HEK293 (cell line): ENCODE results near the gene CDC37L1.

ENCODE experiments used
- ATF2 ChIP-seq: fragments of 450-650 bp; formaldehyde crosslinking; IDR thresholded peaks from 2 replicates; pipeline ENCODE4 v1.5.1; 2016; ENCODE audit warnings: missing biosample characterization, missing genetic modification characterization, low read depth
- CTCF ChIP-seq: fragments of 450-650 bp; formaldehyde crosslinking; IDR thresholded peaks from 2 replicates; pipeline ENCODE4 v1.5.1; 2016; ENCODE audit warnings: missing biosample characterization, missing genetic modification characterization
- KLF10 ChIP-seq: fragments of 450-650 bp; IDR thresholded peaks from 2 replicates; pipeline ENCODE4 v1.5.1; 2018; ENCODE audit warnings: missing biosample characterization, mild to moderate bottlenecking, missing genetic modification characterization
- PRDM1 ChIP-seq: fragments of 450-650 bp; formaldehyde crosslinking; IDR thresholded peaks from 2 replicates; pipeline ENCODE4; 2016; ENCODE audit warnings: missing biosample characterization, missing genetic modification characterization
- REPIN1 ChIP-seq: fragments of 450-650 bp; formaldehyde crosslinking; IDR thresholded peaks from 2 replicates; pipeline ENCODE4 v1.5.1; 2017; ENCODE audit warnings: missing biosample characterization, missing genetic modification characterization, low read depth
- SCRT2 ChIP-seq: fragments of 450-650 bp; formaldehyde crosslinking; IDR thresholded peaks from 2 replicates; pipeline ENCODE4 v1.5.1; 2016; ENCODE audit warnings: missing biosample characterization, missing genetic modification characterization
- ZNF239 ChIP-seq: fragments of 450-650 bp; formaldehyde crosslinking; IDR thresholded peaks from 2 replicates; pipeline ENCODE4 v1.5.1; 2016; ENCODE audit warnings: missing biosample characterization, missing genetic modification characterization
- ZNF549 ChIP-seq: fragments of 450-650 bp; IDR thresholded peaks from 2 replicates; pipeline ENCODE4 v1.5.1; 2018; ENCODE audit warnings: missing biosample characterization, missing genetic modification characterization, mild to moderate bottlenecking, inconsistent platforms, moderate library complexity
- ZNF768 ChIP-seq: fragments of 450-650 bp; formaldehyde crosslinking; IDR thresholded peaks from 2 replicates; pipeline ENCODE4 v1.5.1; 2018; ENCODE audit warnings: missing biosample characterization, mild to moderate bottlenecking, missing genetic modification characterization
- ZNF792 ChIP-seq: fragments of 450-650 bp; formaldehyde crosslinking; IDR thresholded peaks from 2 replicates; pipeline ENCODE4 v1.5.1; 2016; ENCODE audit warnings: missing biosample characterization, missing genetic modification characterization

DNA sequence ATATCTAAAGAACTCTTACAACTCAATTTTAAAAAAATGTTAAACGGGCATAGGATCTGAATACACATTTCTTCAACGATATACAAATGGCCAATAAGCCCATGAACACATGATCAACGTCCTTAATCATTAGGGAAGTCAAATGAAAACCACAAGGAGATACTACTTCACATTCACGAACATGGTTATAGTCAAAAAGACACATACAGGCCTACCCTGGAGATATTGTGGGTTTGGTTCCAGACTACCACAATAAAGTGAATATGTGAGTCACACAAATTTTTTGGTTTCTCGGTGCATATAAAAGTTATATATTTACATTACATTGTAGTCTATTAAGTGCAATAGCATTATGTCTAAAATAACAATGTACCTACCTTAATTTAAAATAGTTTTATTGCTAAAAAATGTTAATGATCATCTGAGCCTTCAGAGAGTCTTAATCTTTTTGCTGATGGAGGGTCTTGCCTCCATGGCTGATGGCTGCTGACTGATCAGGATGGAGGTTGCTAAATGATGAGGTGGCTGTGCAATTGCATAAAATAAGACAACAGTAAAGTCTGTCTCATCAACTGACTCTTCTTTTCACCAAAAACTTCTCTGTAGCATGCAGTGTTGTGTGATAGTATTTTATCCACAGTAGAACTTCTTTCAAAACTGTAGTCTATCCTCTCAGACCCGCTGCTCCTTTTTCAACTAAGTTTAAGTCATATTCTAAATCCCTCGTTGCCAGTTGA, 46.5 kb downstream of the CDC37L1 start:
- TF ChIP-seq CTCF (tag by site-specific recombination) (no peak), SCRT2 (no peak), KLF10 (tag by site-specific recombination) (no peak), ZNF768 (tag by site-specific recombination) (no peak), ZNF239 (tag by site-specific recombination) (no peak), ATF2 (tag by site-specific recombination) (no peak), ZNF792 (no peak), ZNF549 (tag by site-specific recombination) (no peak), REPIN1 (tag by site-specific recombination) (no peak), PRDM1 (no peak)
